ENCODE measurements around the gene TSHZ2. TPM values are rescaled to one million over a fixed set of nuclear protein-coding genes. Genes with fewer than 3 reads are reported as not detected.

TSHZ2 gene
- total RNA-seq, 1 experiment from 2014 or later: 2.3 TPM

- H3K27me3 Mint-ChIP-seq (ENCODE audit: insufficient read depth, unreplicated experiment): no peaks in the 10 kb centered on the region
- H3K9me3 Mint-ChIP-seq (ENCODE audit: unreplicated experiment): no peaks in the 10 kb centered on the region
- H3K36me3 Mint-ChIP-seq (ENCODE audit: insufficient read depth, unreplicated experiment): no peaks in the 10 kb centered on the region
- peak; percentile 11 for DNase-seq (ENCODE audit: unreplicated experiment)
- no peaks in the 10 kb centered on the region for H3K4me1 Mint-ChIP-seq (ENCODE audit: insufficient read depth, unreplicated experiment)
- CTCF ChIA-PET: interaction anchor here (0.6 to 2.9 kb wide), 6 partner anchors 13 to 891 kb away, joined by 3 to 10 read pairs (median 4); no protein-coding TSS in a partner anchor
- TF ChIP-seq, protein P1, sequence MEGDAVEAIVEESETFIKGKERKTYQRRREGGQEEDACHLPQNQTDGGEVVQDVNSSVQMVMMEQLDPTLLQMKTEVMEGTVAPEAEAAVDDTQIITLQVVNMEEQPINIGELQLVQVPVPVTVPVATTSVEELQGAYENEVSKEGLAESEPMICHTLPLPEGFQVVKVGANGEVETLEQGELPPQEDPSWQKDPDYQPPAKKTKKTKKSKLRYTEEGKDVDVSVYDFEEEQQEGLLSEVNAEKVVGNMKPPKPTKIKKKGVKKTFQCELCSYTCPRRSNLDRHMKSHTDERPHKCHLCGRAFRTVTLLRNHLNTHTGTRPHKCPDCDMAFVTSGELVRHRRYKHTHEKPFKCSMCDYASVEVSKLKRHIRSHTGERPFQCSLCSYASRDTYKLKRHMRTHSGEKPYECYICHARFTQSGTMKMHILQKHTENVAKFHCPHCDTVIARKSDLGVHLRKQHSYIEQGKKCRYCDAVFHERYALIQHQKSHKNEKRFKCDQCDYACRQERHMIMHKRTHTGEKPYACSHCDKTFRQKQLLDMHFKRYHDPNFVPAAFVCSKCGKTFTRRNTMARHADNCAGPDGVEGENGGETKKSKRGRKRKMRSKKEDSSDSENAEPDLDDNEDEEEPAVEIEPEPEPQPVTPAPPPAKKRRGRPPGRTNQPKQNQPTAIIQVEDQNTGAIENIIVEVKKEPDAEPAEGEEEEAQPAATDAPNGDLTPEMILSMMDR (IDR thresholded peaks at IDR 0.05; ENCODE audit: unreplicated experiment): no peak
- no peak overlapping the region for H3K4me3 Mint-ChIP-seq (ENCODE audit: unreplicated experiment)
- intact Hi-C loops (cut with micrococcal nuclease): no loop called here
- no peak overlapping the region for H3K27ac Mint-ChIP-seq (ENCODE audit: low read depth, unreplicated experiment)
- no TSS peak for BruUV-seq (replicated peaks)
- POLR2A ChIA-PET: interaction anchor here (0.9 to 1.1 kb wide), 3 partner anchors 10 to 908 kb away, joined by 3 to 4 read pairs (median 3); no protein-coding TSS in a partner anchor
Observed at GRCh38 chr20:53202777-53203176, 230.6 kb downstream of the TSHZ2 start.

DNA sequence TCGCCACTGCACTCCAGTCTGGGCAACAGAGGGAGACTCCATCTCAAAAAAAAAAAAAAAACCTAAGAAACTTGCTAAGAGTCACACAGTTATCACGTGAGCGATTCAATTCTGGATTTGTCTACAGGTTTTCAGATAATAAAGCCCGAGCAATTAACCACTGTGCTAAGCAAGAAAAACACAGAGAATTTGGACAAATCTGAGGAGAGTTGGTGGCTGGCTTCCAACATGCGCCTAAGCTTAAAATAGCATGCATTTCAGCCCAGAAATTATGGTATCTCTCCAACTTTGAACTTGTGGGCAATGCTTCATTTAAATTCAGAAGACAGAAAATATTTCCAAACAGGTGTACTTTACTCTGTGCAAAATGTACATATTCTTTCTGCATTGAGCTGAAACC lies 232.9 kb downstream of the TSHZ2 start:
- TF ChIP-seq, protein P1 (IDR thresholded peaks at IDR 0.05; ENCODE audit: unreplicated experiment): no peak
- no peaks in the 10 kb centered on the region for H3K27me3 Mint-ChIP-seq (ENCODE audit: insufficient read depth, unreplicated experiment)
- no peaks in the 10 kb centered on the region for H3K9me3 Mint-ChIP-seq (ENCODE audit: unreplicated experiment)
- ChIA-PET CTCF (interaction anchor here (0.9 to 1.0 kb wide), 2 partner anchors 12 kb away, joined by 4 to 8 read pairs; no protein-coding TSS in a partner anchor), POLR2A (interaction anchor here (0.8 kb wide), 1 partner anchor 103 kb away, joined by 3 read pairs; no protein-coding TSS in a partner anchor)
- H3K27ac Mint-ChIP-seq (ENCODE audit: low read depth, unreplicated experiment): no peak overlapping the region
- no peak for DNase-seq (ENCODE audit: unreplicated experiment)
- no peaks in the 10 kb centered on the region for H3K36me3 Mint-ChIP-seq (ENCODE audit: insufficient read depth, unreplicated experiment)
- intact Hi-C loops (cut with micrococcal nuclease): no loop called here
- no peak overlapping the region for H3K4me3 Mint-ChIP-seq (ENCODE audit: unreplicated experiment)
- H3K4me1 Mint-ChIP-seq (ENCODE audit: insufficient read depth, unreplicated experiment): no peaks in the 10 kb centered on the region
- no TSS peak for BruUV-seq (replicated peaks)

- POLR2A ChIA-PET: interaction anchor here (0.7 kb wide), 1 partner anchor 232 kb away, joined by 3 read pairs; no protein-coding TSS in a partner anchor
- no TSS peak for BruUV-seq (replicated peaks)
- H3K4me3 Mint-ChIP-seq (ENCODE audit: unreplicated experiment): no peak overlapping the region
- no peaks in the 10 kb centered on the region for H3K9me3 Mint-ChIP-seq (ENCODE audit: unreplicated experiment)
- intact Hi-C loops (cut with micrococcal nuclease): no loop called here
- no peaks in the 10 kb centered on the region for H3K27me3 Mint-ChIP-seq (ENCODE audit: insufficient read depth, unreplicated experiment)
- CTCF ChIA-PET: interaction anchor here (0.6 to 2.5 kb wide), 11 partner anchors 9 to 897 kb away, joined by 3 to 24 read pairs (median 4); no protein-coding TSS in a partner anchor
- TF ChIP-seq, protein P1 (IDR thresholded peaks at IDR 0.05; ENCODE audit: unreplicated experiment): no peak
- H3K27ac Mint-ChIP-seq (ENCODE audit: low read depth, unreplicated experiment): no peak overlapping the region
- no peaks in the 10 kb centered on the region for H3K4me1 Mint-ChIP-seq (ENCODE audit: insufficient read depth, unreplicated experiment)
- DNase-seq (ENCODE audit: unreplicated experiment): no peak
- H3K36me3 Mint-ChIP-seq (ENCODE audit: insufficient read depth, unreplicated experiment): no peaks in the 10 kb centered on the region
Observed at GRCh38 chr20:53208110-53208832, 236.1 kb downstream of the TSHZ2 start.

DNA sequence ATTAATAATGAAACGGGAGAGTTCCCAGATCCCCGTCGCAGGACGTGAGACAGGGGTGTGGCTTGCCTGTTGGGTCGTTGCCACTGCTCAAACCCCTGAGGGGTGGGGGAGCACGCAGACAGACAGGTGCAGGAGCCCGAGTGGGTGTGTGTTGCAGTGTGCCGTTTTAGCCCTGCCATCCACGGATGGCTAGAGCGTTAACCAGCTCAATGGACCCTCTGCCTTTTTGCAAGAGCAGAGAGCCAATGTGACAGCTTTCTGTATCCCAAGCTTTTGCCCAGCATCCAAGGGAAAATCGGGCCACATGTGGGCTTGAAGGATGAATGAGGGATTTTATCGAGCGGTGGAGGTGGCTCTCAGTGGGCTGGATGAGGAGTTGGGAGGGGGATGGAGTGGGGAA lies 237.9 kb downstream of the TSHZ2 start:
- H3K36me3 Mint-ChIP-seq (ENCODE audit: insufficient read depth, unreplicated experiment): no peaks in the 10 kb centered on the region
- H3K4me1 Mint-ChIP-seq (ENCODE audit: insufficient read depth, unreplicated experiment): no peaks in the 10 kb centered on the region
- H3K9me3 Mint-ChIP-seq (ENCODE audit: unreplicated experiment): no peaks in the 10 kb centered on the region
- no peaks in the 10 kb centered on the region for H3K27me3 Mint-ChIP-seq (ENCODE audit: insufficient read depth, unreplicated experiment)
- ChIA-PET POLR2A (interaction anchor here (0.8 kb wide), 1 partner anchor 478 kb away, joined by 3 read pairs; no protein-coding TSS in a partner anchor), CTCF (interaction anchor here (1.6 kb wide), 1 partner anchor 517 kb away, joined by 3 read pairs; no protein-coding TSS in a partner anchor)
- no TSS peak for BruUV-seq (replicated peaks)
- intact Hi-C loops (cut with micrococcal nuclease): no loop called here
- H3K4me3 Mint-ChIP-seq (ENCODE audit: unreplicated experiment): no peak overlapping the region
- TF ChIP-seq, protein P1 (IDR thresholded peaks at IDR 0.05; ENCODE audit: unreplicated experiment): no peak
- no peak for DNase-seq (ENCODE audit: unreplicated experiment)
- H3K27ac Mint-ChIP-seq (ENCODE audit: low read depth, unreplicated experiment): no peak overlapping the region
